H1 (cell line): ENCODE measurements around the gene RNF151. TPM values are rescaled to one million over a fixed set of nuclear protein-coding genes. Genes with fewer than 3 reads are reported as not detected.

Source experiments
- CTCF ChIA-PET: fragments of 300-600 bp; sonication (Branson Sonifier 250); formaldehyde crosslinking; loops from one replicate; lab custom pipeline; 2021; ENCODE audit not compliant: partially characterized antibody; lab: Charles Lee
- POLR2A ChIA-PET: fragments of 300-600 bp; sonication (Branson Sonifier 250); formaldehyde crosslinking; loops from one replicate; lab custom pipeline; 2021; ENCODE audit warnings: inconsistent platforms; ENCODE audit not compliant: partially characterized antibody; lab: Charles Lee
- DNase-seq, 2 experiments: peaks; one replicate each; pipeline versions ENCODE4 v3.0.0 to v3.0.0-alpha.2; 2010 to 2022; ENCODE audit warnings: low spot score in 2 of 2, low read depth in 1 of 2, mixed read lengths in 1 of 2
- FAIRE-seq: peaks from 2 replicates; lab custom pipeline; 2011; peaks lifted over from hg19 to GRCh38; lab: Jason Lieb, UNC
- H2AFZ ChIP-seq: 2 replicates; pipeline ENCODE4 v1.8.1; 2012; ENCODE audit warnings: low read length, inconsistent platforms
- H2AK5ac ChIP-seq: 2 replicates; pipeline ENCODE4 v1.6.1; 2013; ENCODE audit warnings: low read depth, low read length
- H2BK120ac ChIP-seq: replicated peaks from 2 replicates; pipeline ENCODE3; 2013; ENCODE audit warnings: low read depth, low read length, inconsistent platforms
- H2BK12ac ChIP-seq: 2 replicates; pipeline ENCODE4 v1.6.1; 2013; ENCODE audit warnings: low read depth, low read length
- H2BK15ac ChIP-seq: 2 replicates; pipeline ENCODE4 v1.6.1; 2013; ENCODE audit warnings: low read length
- H2BK20ac ChIP-seq: 2 replicates; pipeline ENCODE4 v1.6.1; 2013; ENCODE audit warnings: low read length
- H2BK5ac ChIP-seq: 2 replicates; pipeline ENCODE4 v1.6.1; 2013; ENCODE audit warnings: low read depth, low read length
- H3K14ac ChIP-seq: 2 replicates; pipeline ENCODE4 v1.6.1; 2013; ENCODE audit warnings: inconsistent platforms; ENCODE audit not compliant: insufficient read length
- H3K18ac ChIP-seq: 2 replicates; pipeline ENCODE4 v1.6.1; 2013; ENCODE audit warnings: low read length; ENCODE audit errors: extremely low read depth
- H3K23ac ChIP-seq: 2 replicates; pipeline ENCODE4 v1.6.1; 2013; ENCODE audit warnings: inconsistent platforms; ENCODE audit not compliant: insufficient read length
- H3K23me2 ChIP-seq: 2 replicates; pipeline ENCODE4 v1.6.1; 2013; ENCODE audit warnings: low read depth, low read length
- H3K27ac ChIP-seq: 2 replicates; pipeline ENCODE4 v1.6.1; 2011; ENCODE audit warnings: low read depth, low read length, inconsistent platforms
- H3K27me3 ChIP-seq, 4 experiments: replicated peaks in 1 of 4; 1 replicate in 1 of 4; 2 replicates in 3 of 4; pipeline versions ENCODE4 v1.6.1 to v1.8.1; 2011 to 2013; ENCODE audit warnings: low read length in 3 of 4, mild to moderate bottlenecking in 3 of 4, inconsistent platforms in 2 of 4, mixed read lengths in 2 of 4, moderate library complexity in 1 of 4; ENCODE audit not compliant: control insufficient read depth in 3 of 4, insufficient read depth in 3 of 4; ENCODE audit errors: extremely low read depth in 1 of 4
- H3K36me3 ChIP-seq, 4 experiments: 2 replicates each; pipeline versions ENCODE4 v1.6.1 to v1.8.1; 2011 to 2013; ENCODE audit warnings: mild to moderate bottlenecking in 4 of 4, low read length in 3 of 4, moderate library complexity in 2 of 4, control low read depth in 1 of 4, inconsistent platforms in 1 of 4; ENCODE audit not compliant: insufficient read depth in 4 of 4, control insufficient read depth in 2 of 4
- H3K4ac ChIP-seq: replicated peaks from 2 replicates; pipeline ENCODE3; 2013; ENCODE audit warnings: low read length, low read depth, mixed read lengths, inconsistent platforms; ENCODE audit not compliant: insufficient read length
- H3K4me1 ChIP-seq, 4 experiments: replicated peaks in 1 of 4; 1 replicate in 1 of 4; 2 replicates in 3 of 4; pipeline versions ENCODE4 v1.6.1 to v1.8.1; 2011 to 2013; ENCODE audit warnings: low read length in 3 of 4, inconsistent platforms in 2 of 4, mixed read lengths in 1 of 4; ENCODE audit not compliant: insufficient read depth in 4 of 4, control insufficient read depth in 3 of 4
- H3K4me2 ChIP-seq, 2 experiments: 2 replicates each; pipeline versions ENCODE4 v1.6.1 to v1.8.1; 2011 to 2013; ENCODE audit warnings: low read depth in 2 of 2, low read length in 2 of 2, control low read depth in 1 of 2, inconsistent platforms in 1 of 2, mild to moderate bottlenecking in 1 of 2; ENCODE audit not compliant: insufficient read depth in 1 of 2
- H3K4me3 ChIP-seq, 4 experiments: fragments of 200-600, 300-600 bp in 1 of 4; sonication (generic), shearing (Covaris generic), sonication (Bioruptor Twin) in 1 of 4; 2 replicates each; pipeline versions ENCODE4 v1.5.1 to v1.8.1; 2011 to 2016; ENCODE audit warnings: low read length in 4 of 4, low read depth in 3 of 4, control low read depth in 2 of 4, inconsistent platforms in 2 of 4, mild to moderate bottlenecking in 2 of 4, mixed read lengths in 1 of 4, moderate library complexity in 1 of 4; ENCODE audit not compliant: insufficient read depth in 2 of 4; ENCODE audit errors: extremely low read depth in 1 of 4
- H3K56ac ChIP-seq: replicated peaks from 2 replicates; pipeline ENCODE3; 2013; ENCODE audit warnings: low read depth, mild to moderate bottlenecking, mixed read lengths, low read length, inconsistent platforms; ENCODE audit not compliant: insufficient read length
- H3K79me1 ChIP-seq: 2 replicates; pipeline ENCODE4 v1.6.1; 2013; ENCODE audit warnings: low read depth, low read length, control low read depth
- H3K79me2 ChIP-seq, 2 experiments: 2 replicates each; pipeline versions ENCODE4 v1.6.1 to v1.8.1; 2012 to 2013; ENCODE audit warnings: low read length in 2 of 2, mild to moderate bottlenecking in 2 of 2, inconsistent platforms in 1 of 2; ENCODE audit not compliant: insufficient read depth in 2 of 2, control insufficient read depth in 1 of 2
- H3K9ac ChIP-seq, 4 experiments: replicated peaks in 1 of 4; 1 replicate in 1 of 4; 2 replicates in 3 of 4; pipeline versions ENCODE4 v1.6.1 to v1.8.1; 2011 to 2013; ENCODE audit warnings: low read depth in 3 of 4, low read length in 3 of 4, control low read depth in 2 of 4, mild to moderate bottlenecking in 2 of 4, moderate library complexity in 2 of 4, inconsistent platforms in 1 of 4; ENCODE audit errors: extremely low read depth in 1 of 4
- H3K9me3 ChIP-seq, 2 experiments: 2 replicates each; pipeline versions ENCODE4 v1.6.1 to v1.8.1; 2012 to 2013; ENCODE audit warnings: mild to moderate bottlenecking in 2 of 2, moderate library complexity in 2 of 2, control low read depth in 1 of 2, inconsistent platforms in 1 of 2, low read depth in 1 of 2, low read length in 1 of 2, mixed read lengths in 1 of 2; ENCODE audit not compliant: insufficient read depth in 2 of 2
- H4K20me1 ChIP-seq, 2 experiments: replicated peaks in 1 of 2; 2 replicates each; pipeline versions ENCODE3 to v1.8.1; 2011 to 2013; ENCODE audit warnings: inconsistent platforms in 2 of 2, low read length in 2 of 2, mild to moderate bottlenecking in 1 of 2; ENCODE audit not compliant: insufficient read depth in 2 of 2, control insufficient read depth in 1 of 2
- H4K5ac ChIP-seq: 2 replicates; pipeline ENCODE4 v1.6.1; 2013; ENCODE audit warnings: low read length, low read depth, mixed read lengths, inconsistent platforms; ENCODE audit not compliant: insufficient read length
- H4K8ac ChIP-seq: 2 replicates; pipeline ENCODE4 v1.8.0; 2013; ENCODE audit warnings: mild to moderate bottlenecking, moderate library complexity, low read length, inconsistent platforms; ENCODE audit not compliant: insufficient read depth; ENCODE audit errors: extremely low read depth
- H4K91ac ChIP-seq: replicated peaks from 2 replicates; pipeline ENCODE3; 2013; ENCODE audit warnings: low read length, mixed read lengths, inconsistent platforms; ENCODE audit not compliant: insufficient read length
- BCL11A ChIP-seq, 2 experiments: IDR thresholded peaks; one replicate each; pipeline ENCODE4 v1.6.1; 2011; ENCODE audit warnings: low read depth in 2 of 2, low read length in 2 of 2, mild to moderate bottlenecking in 2 of 2
- CBX8 ChIP-seq: fragments of 300-800, 300-1000 bp; sonication (generic); IDR thresholded peaks from 2 replicates; pipeline ENCODE4 v1.7.1; 2016; ENCODE audit warnings: low read depth, low read length, borderline replicate concordance
- CHD1 ChIP-seq: IDR thresholded peaks from 2 replicates; pipeline ENCODE4 v1.6.1; 2012; ENCODE audit warnings: low read depth, low read length, improper control_type of control experiment
- JUN ChIP-seq: IDR thresholded peaks from 2 replicates; pipeline ENCODE4 v1.6.1; 2011; ENCODE audit warnings: low read depth, mild to moderate bottlenecking, improper control_type of control experiment, low read length
- KDM1A ChIP-seq: fragments of 200-600, 300-600 bp; sonication (generic); IDR thresholded peaks from 2 replicates; pipeline ENCODE4 v1.7.1; 2016; ENCODE audit warnings: mild to moderate bottlenecking, low read length, borderline replicate concordance
- RAD21 ChIP-seq, 2 experiments: IDR thresholded peaks in 1 of 2; conservative IDR thresholded peaks in 1 of 2; 2 replicates each; pipeline ENCODE4 v1.6.1; 2011; ENCODE audit warnings: low read depth in 2 of 2, low read length in 2 of 2, improper control_type of control experiment in 1 of 2, inconsistent platforms in 1 of 2, mild to moderate bottlenecking in 1 of 2, moderate library complexity in 1 of 2
- WGBS, 2 experiments: shearing (Covaris generic) in 1 of 2; methylation state at CpG; one replicate each; pipeline versions ENCODE4 v1.1.6 to v1.1.7; 2013 to 2015; ENCODE audit warnings: low lambda C conversion rate in 2 of 2, mixed read lengths in 2 of 2, inconsistent platforms in 1 of 2, low coverage in 1 of 2, missing lambda C conversion rate in 1 of 2; ENCODE audit not compliant: insufficient replicate concordance in 2 of 2, insufficient coverage in 1 of 2, insufficient read length in 1 of 2; ENCODE audit errors: extremely low coverage in 1 of 2, missing lambda C conversion rate in 1 of 2; 5-methylcytosine and 5-hydroxymethylcytosine counted together
- polyA plus RNA-seq, 7 experiments: library from polyadenylated mRNA; depleted of rRNA in 3 of 7; stranded (reverse) in 5 of 7; unstranded in 2 of 7; fragments of >200 nt in 5 of 7; fragments of 200-250 nt in 2 of 7; gene quantifications; 1 replicate in 5 of 7; 2 replicates in 1 of 7; 4 replicates in 1 of 7; pipeline versions ENCODE4 v1.2.1 to v1.2.3, GENCODE V29; 2011 to 2013; ENCODE audit warnings: missing spikeins in 2 of 7, mixed read lengths in 2 of 7
- total RNA-seq: library from RNA; stranded (reverse); fragmentation: NEBNext Ultra II Directional; extraction: Animal tissue kit (Norgen Biotek cat#: 25700); gene quantifications from 2 replicates; pipeline ENCODE4 v1.2.1, GENCODE V29; 2021
- TF ChIP-seq, protein P1 (sequence below): IDR thresholded peaks from 2 replicates; pipeline ENCODE4 v1.6.1; 2012; ENCODE audit warnings: inconsistent platforms

The RNF151 gene
- total and polyA plus RNA-seq, 2 of the 8 experiments (the other 6 are each of a cell fraction or from before 2014, with no cell fraction given), result not detected

- no peak overlapping the region for H3K14ac ChIP-seq
- H3K9ac ChIP-seq, result no peak overlapping the region
- 94% methylated on average over 30 of the region's 33 CpGs; no CpG with 5 or more reads in 1 of the 2 experiments for WGBS, 2 experiments
- no peak overlapping the region for H3K18ac ChIP-seq
- no peak overlapping the region for H2AK5ac ChIP-seq
- H3K9me3 ChIP-seq, result no peaks in the 10 kb centered on the region
- H3K4ac ChIP-seq, result no peak overlapping the region
- CTCF ChIA-PET, result interaction anchor here (0.7 to 1.5 kb wide), 4 partner anchors 19 to 55 kb away, joined by 3 to 5 read pairs (median 4); no protein-coding TSS in a partner anchor
- H3K4me1 ChIP-seq, result peaks cover 3 to 32% (median 26%) of the 10 kb centered on the region in 4 experiments
- no peak overlapping the region for H3K56ac ChIP-seq
- peaks cover 2 to 27% of the 10 kb centered on the region in 2 experiments for H4K20me1 ChIP-seq
- H3K79me1 ChIP-seq, result peaks cover 9% of the 10 kb centered on the region; the same call in 1 of the 2 replicates
- H4K5ac ChIP-seq, result no peak overlapping the region
- H3K23me2 ChIP-seq, result peaks cover 18% of the 10 kb centered on the region; the same call in 1 of the 2 replicates
- H2BK20ac ChIP-seq, result no peak overlapping the region
- no peak overlapping the region for H3K23ac ChIP-seq
- H2BK120ac ChIP-seq, result no peak overlapping the region
- POLR2A ChIA-PET, result interaction anchor here (0.9 to 28.2 kb wide), 10 partner anchors 8 to 201 kb away, joined by 3 to 736 read pairs (median 7); partner anchors contain the start of genes NDUFB10, RNF151, RPS2 and SYNGR3
- DNase-seq (no peak), FAIRE-seq (no peak)
- H3K79me2 ChIP-seq, result peaks cover 3 to 13% of the 10 kb centered on the region in 2 experiments; a peak in 2 of 4 replicates
- no peak overlapping the region for H3K4me3 ChIP-seq
- H4K91ac ChIP-seq, result no peak overlapping the region
- H2AFZ ChIP-seq, result no peak overlapping the region
- H2BK5ac ChIP-seq, result no peak overlapping the region
- H2BK12ac ChIP-seq, result no peak overlapping the region
- no peak overlapping the region for H4K8ac ChIP-seq
- no peak overlapping the region for H2BK15ac ChIP-seq
- peaks cover 11 to 33% (median 22%) of the 10 kb centered on the region in 4 experiments; a peak in 7 of 8 replicates for H3K36me3 ChIP-seq
- TF ChIP-seq BCL11A (IDR thresholded peaks at IDR 0.05; ENCODE audit: low read depth in 2 of 2, low read length in 2 of 2) (no peak), RAD21 (IDR thresholded peaks at IDR 0.05 in 1 of 2, conservative IDR thresholded peaks at IDR 0.05 in 1 of 2; ENCODE audit: low read depth in 2 of 2, low read length in 2 of 2) (no peak), KDM1A (no peak), JUN (no peak), CBX8 (no peak), CHD1 (no peak)
- TF ChIP-seq, protein P1, sequence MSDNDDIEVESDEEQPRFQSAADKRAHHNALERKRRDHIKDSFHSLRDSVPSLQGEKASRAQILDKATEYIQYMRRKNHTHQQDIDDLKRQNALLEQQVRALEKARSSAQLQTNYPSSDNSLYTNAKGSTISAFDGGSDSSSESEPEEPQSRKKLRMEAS, result no peak
- H3K27me3 ChIP-seq, result peaks cover 8 to 30% (median 29%) of the 10 kb centered on the region in 4 experiments; a peak in 6 of 7 replicates
- no peak overlapping the region for H3K27ac ChIP-seq
- no peak overlapping the region for H3K4me2 ChIP-seq
These were observed 10.6 kb downstream of the RNF151 start for GRCh38 chr16:1976951-1977874.
